ENCODE results near the gene CPNE5. TPM values are rescaled to one million over a fixed set of nuclear protein-coding genes. Genes with fewer than 3 reads are reported as not detected.
A peak's percentile ranks its signal among the peaks of the same experiment; 100 is the strongest.

CPNE5 gene
- total and polyA plus RNA-seq, 2 donors (not counting 1 experiment from before 2014, with no cell fraction given) = 0.02 TPM; not detected in 1

- Histone ChIP-seq H3K36me3 (ENCODE audit: control insufficient read depth, insufficient read depth, low read length) (no peaks in the 10 kb centered on the region), H3K9me3 (ENCODE audit: control insufficient read depth, insufficient read depth, low read depth, low read length) (no peaks in the 10 kb centered on the region), H3K9ac (ENCODE audit: insufficient read depth, low read length) (no peak overlapping the region), H3K27me3 (ENCODE audit: control insufficient read depth, insufficient read depth, low read length) (no peaks in the 10 kb centered on the region), H3K4me3 (replicated peaks in 1 of 4; ENCODE audit: control extremely low read depth in 1 of 4, insufficient read depth in 1 of 4, low read depth in 3 of 4, low read length in 4 of 4) (no peak overlapping the region), H3K4me2 (ENCODE audit: extremely low read depth, insufficient read depth, low read length) (peak overlapping the region; percentile 57), H3K79me2 (ENCODE audit: control insufficient read depth, insufficient read depth, low read length) (no peaks in the 10 kb centered on the region), H3K27ac (ENCODE audit: insufficient read depth, low read length) (no peak overlapping the region), H4K20me1 (ENCODE audit: control insufficient read depth, extremely low read depth, insufficient read depth, low read length) (no peaks in the 10 kb centered on the region), H2AFZ (ENCODE audit: low read length) (peak overlapping the region; percentile 55), H3K4me1 (ENCODE audit: control insufficient read depth, extremely low read depth, insufficient read depth, low read length) (peaks cover 17% of the 10 kb centered on the region)
- TF ChIP-seq EZH2 (IDR thresholded peaks at IDR 0.05; ENCODE audit: low read length, missing control alignments) (no peak), CTCF (conservative IDR thresholded peaks at IDR 0.05 in 1 of 2, IDR thresholded peaks at IDR 0.05 in 1 of 2; ENCODE audit: low read depth in 1 of 2, low read length in 2 of 2) (no peak)
- DNase-seq (ENCODE audit: low read depth in 2 of 2) = peak; percentile 44 to 59
Measured at GRCh38 chr6:36769676-36770499, 69.4 kb downstream of the CPNE5 start.

- Histone ChIP-seq H3K9me3 (ENCODE audit: control insufficient read depth, insufficient read depth, low read depth, low read length) (no peaks in the 10 kb centered on the region), H3K27ac (ENCODE audit: insufficient read depth, low read length) (no peak overlapping the region), H3K4me1 (ENCODE audit: control insufficient read depth, extremely low read depth, insufficient read depth, low read length) (peaks cover 17% of the 10 kb centered on the region), H3K36me3 (ENCODE audit: control insufficient read depth, insufficient read depth, low read length) (no peaks in the 10 kb centered on the region), H2AFZ (ENCODE audit: low read length) (no peak overlapping the region), H4K20me1 (ENCODE audit: control insufficient read depth, extremely low read depth, insufficient read depth, low read length) (no peaks in the 10 kb centered on the region), H3K4me3 (replicated peaks in 1 of 4; ENCODE audit: control extremely low read depth in 1 of 4, insufficient read depth in 1 of 4, low read depth in 3 of 4, low read length in 4 of 4) (no peak overlapping the region), H3K4me2 (ENCODE audit: extremely low read depth, insufficient read depth, low read length) (no peak overlapping the region), H3K79me2 (ENCODE audit: control insufficient read depth, insufficient read depth, low read length) (no peaks in the 10 kb centered on the region), H3K9ac (ENCODE audit: insufficient read depth, low read length) (no peak overlapping the region), H3K27me3 (ENCODE audit: control insufficient read depth, insufficient read depth, low read length) (no peaks in the 10 kb centered on the region)
- peak in 1 of 2 donors; percentile 49 for DNase-seq (ENCODE audit: low read depth in 2 of 2)
- no peak for TF ChIP-seq EZH2 (IDR thresholded peaks at IDR 0.05; ENCODE audit: low read length, missing control alignments)
- TF ChIP-seq CTCF (conservative IDR thresholded peaks at IDR 0.05 in 1 of 2, IDR thresholded peaks at IDR 0.05 in 1 of 2; ENCODE audit: low read depth in 1 of 2, low read length in 2 of 2) = no peak
Measured at GRCh38 chr6:36769183-36769675, 70.0 kb downstream of the CPNE5 start.

GRCh38 chr6:36766399-36766945 lies 72.8 kb downstream of the CPNE5 start:
- H3K27ac ChIP-seq (ENCODE audit: insufficient read depth, low read length) = no peak overlapping the region
- H3K27me3 ChIP-seq (ENCODE audit: control insufficient read depth, insufficient read depth, low read length) = no peaks in the 10 kb centered on the region
- no peak overlapping the region for H2AFZ ChIP-seq (ENCODE audit: low read length)
- no peaks in the 10 kb centered on the region for H3K79me2 ChIP-seq (ENCODE audit: control insufficient read depth, insufficient read depth, low read length)
- no peaks in the 10 kb centered on the region for H3K36me3 ChIP-seq (ENCODE audit: control insufficient read depth, insufficient read depth, low read length)
- H4K20me1 ChIP-seq (ENCODE audit: control insufficient read depth, extremely low read depth, insufficient read depth, low read length) = no peaks in the 10 kb centered on the region
- no peak overlapping the region for H3K4me2 ChIP-seq (ENCODE audit: extremely low read depth, insufficient read depth, low read length)
- no peak for DNase-seq (ENCODE audit: low read depth in 2 of 2)
- no peaks in the 10 kb centered on the region for H3K9me3 ChIP-seq (ENCODE audit: control insufficient read depth, insufficient read depth, low read depth, low read length)
- H3K4me3 ChIP-seq (replicated peaks in 1 of 4; ENCODE audit: control extremely low read depth in 1 of 4, insufficient read depth in 1 of 4, low read depth in 3 of 4, low read length in 4 of 4) = no peak overlapping the region
- H3K9ac ChIP-seq (ENCODE audit: insufficient read depth, low read length) = no peak overlapping the region
- TF ChIP-seq CTCF (conservative IDR thresholded peaks at IDR 0.05 in 1 of 2, IDR thresholded peaks at IDR 0.05 in 1 of 2; ENCODE audit: low read depth in 1 of 2, low read length in 2 of 2) = no peak
- no peak for TF ChIP-seq EZH2 (IDR thresholded peaks at IDR 0.05; ENCODE audit: low read length, missing control alignments)
- peaks cover 17% of the 10 kb centered on the region for H3K4me1 ChIP-seq (ENCODE audit: control insufficient read depth, extremely low read depth, insufficient read depth, low read length)
